ENCODE results near the gene ATXN3. TPM values are rescaled to one million over a fixed set of nuclear protein-coding genes. Genes with fewer than 3 reads are reported as not detected.

Gene ATXN3
- total RNA-seq, 1 experiment from 2014 or later, result 33.1 TPM

- peak; percentile 0; the same call in 1 of the 2 replicates for TF ChIP-seq FOXK1 (CRISPR knock-in tag; IDR thresholded peaks at IDR 0.05)
- TF ChIP-seq KAT7 (CRISPR knock-in tag; IDR thresholded peaks at IDR 0.05; ENCODE audit: borderline replicate concordance), result peak; percentile 70; the same call in 1 of the 2 replicates
Observed at GRCh38 chr14:92121670-92122350, 15.4 kb upstream of the ATXN3 start, which contains the start of the genes CPSF2 and NDUFB1 (continued).

- H3K27me3 Mint-ChIP-seq (ENCODE audit: low read depth), result no peaks in the 10 kb centered on the region
- H3K9me3 Mint-ChIP-seq, result 0 out of 2 replicates have a peak, but pooled peaks cover 3% of the 10 kb centered on the region
- ChIA-PET POLR2A (interaction anchor here (0.7 to 3.6 kb wide), 9 partner anchors 9 to 208 kb away, joined by 3 to 30 read pairs (median 5); partner anchors contain the start of genes ATXN3, SLC24A4 and TRIP11), CTCF (interaction anchor here (0.8 to 8.2 kb wide), 7 partner anchors 14 to 155 kb away, joined by 3 to 91 read pairs (median 4); partner anchors contain the start of gene ATXN3)
- H3K4me1 Mint-ChIP-seq, result peaks cover 21% of the 10 kb centered on the region
- H3K4me3 Mint-ChIP-seq, result peak overlapping the region; percentile 98
- ATAC-seq (peak; percentile 11), DNase-seq (ENCODE audit: low spot score) (no peak)
- TF ChIP-seq IRF1 (CRISPR knock-in tag; IDR thresholded peaks at IDR 0.05) (0 out of 2 replicates have a peak, but pooled peaks have one; percentile 36), FOXK1 (CRISPR knock-in tag; IDR thresholded peaks at IDR 0.05) (peak; percentile 32; the same call in 1 of the 2 replicates), ARID4B (CRISPR knock-in tag; IDR thresholded peaks at IDR 0.05; ENCODE audit: borderline replicate concordance) (peak; percentile 9; the same call in 1 of the 2 replicates), SMAD3 (CRISPR knock-in tag; IDR thresholded peaks at IDR 0.05; ENCODE audit: borderline replicate concordance) (no peak)
- peak overlapping the region; percentile 100 for H3K27ac Mint-ChIP-seq
- peaks cover 34% of the 10 kb centered on the region for H3K36me3 Mint-ChIP-seq
Observed at GRCh38 chr14:92121207-92121669, 14.9 kb upstream of the ATXN3 start.

- no peak overlapping the region for H3K4me3 Mint-ChIP-seq
- H3K4me1 Mint-ChIP-seq, result peaks cover 28% of the 10 kb centered on the region
- H3K9me3 Mint-ChIP-seq, result no peaks in the 10 kb centered on the region
- H3K27me3 Mint-ChIP-seq (ENCODE audit: low read depth), result no peaks in the 10 kb centered on the region
- peak overlapping the region; percentile 28; the same call in 1 of the 2 replicates for H3K27ac Mint-ChIP-seq
- ChIA-PET CTCF (interaction anchor here (4.2 kb wide), 1 partner anchor 11 kb away, joined by 91 read pairs; the partner anchor contains the start of genes CPSF2 and NDUFB1), POLR2A (interaction anchor here (0.7 to 4.0 kb wide), 2 partner anchors 12 to 1608 kb away, joined by 4 to 30 read pairs; partner anchors contain the start of genes CPSF2 and NDUFB1)
- DNase-seq (ENCODE audit: low spot score) (no peak), ATAC-seq (no peak)
- no peaks in the 10 kb centered on the region for H3K36me3 Mint-ChIP-seq
- TF ChIP-seq SP1 (CRISPR knock-in tag; conservative IDR thresholded peaks at IDR 0.05) (no peak), FOXK1 (CRISPR knock-in tag; IDR thresholded peaks at IDR 0.05) (no peak), ZNF425 (CRISPR knock-in tag; conservative IDR thresholded peaks at IDR 0.05) (no peak), ZNF396 (CRISPR knock-in tag; IDR thresholded peaks at IDR 0.05; ENCODE audit: borderline replicate concordance) (no peak), NFE2L1 (CRISPR knock-in tag; IDR thresholded peaks at IDR 0.05) (no peak), E2F4 (CRISPR knock-in tag; IDR thresholded peaks at IDR 0.05; ENCODE audit: borderline replicate concordance, low read depth) (no peak), ZNF263 (CRISPR knock-in tag; IDR thresholded peaks at IDR 0.05; ENCODE audit: low read depth) (no peak), ZNF416 (CRISPR knock-in tag; IDR thresholded peaks at IDR 0.05) (no peak), TP53 (CRISPR knock-in tag; IDR thresholded peaks at IDR 0.05) (no peak), USF2 (CRISPR knock-in tag; IDR thresholded peaks at IDR 0.05) (no peak), JAZF1 (CRISPR knock-in tag; IDR thresholded peaks at IDR 0.05) (no peak), ARID4B (CRISPR knock-in tag; IDR thresholded peaks at IDR 0.05; ENCODE audit: borderline replicate concordance) (no peak)
Observed at GRCh38 chr14:92109490-92109889, 3.1 kb upstream of the ATXN3 start.
